Occipital lobe (tissue), 3 donors: ENCODE measurements around the gene LYSMD4. TPM values are rescaled to one million over a fixed set of nuclear protein-coding genes. Genes with fewer than 3 reads are reported as not detected.

Experiments used
- DNase-seq: peaks from one replicate; lab custom pipeline; 2025; lab: John Stamatoyannopoulos, UW
- small RNA-seq: library from RNA; depleted of rRNA; stranded (forward); fragments of <200 nt; gene quantifications from one replicate; pipeline ENCODE3, GENCODE V24; 2014
- total RNA-seq: library from RNA; depleted of rRNA; stranded (reverse); fragments of >200 nt; gene quantifications from one replicate; pipeline ENCODE4 v1.2.3, GENCODE V29; 2014

The LYSMD4 gene
- total RNA-seq, 1 donor from 2014 or later, result 23.9 TPM

DNA sequence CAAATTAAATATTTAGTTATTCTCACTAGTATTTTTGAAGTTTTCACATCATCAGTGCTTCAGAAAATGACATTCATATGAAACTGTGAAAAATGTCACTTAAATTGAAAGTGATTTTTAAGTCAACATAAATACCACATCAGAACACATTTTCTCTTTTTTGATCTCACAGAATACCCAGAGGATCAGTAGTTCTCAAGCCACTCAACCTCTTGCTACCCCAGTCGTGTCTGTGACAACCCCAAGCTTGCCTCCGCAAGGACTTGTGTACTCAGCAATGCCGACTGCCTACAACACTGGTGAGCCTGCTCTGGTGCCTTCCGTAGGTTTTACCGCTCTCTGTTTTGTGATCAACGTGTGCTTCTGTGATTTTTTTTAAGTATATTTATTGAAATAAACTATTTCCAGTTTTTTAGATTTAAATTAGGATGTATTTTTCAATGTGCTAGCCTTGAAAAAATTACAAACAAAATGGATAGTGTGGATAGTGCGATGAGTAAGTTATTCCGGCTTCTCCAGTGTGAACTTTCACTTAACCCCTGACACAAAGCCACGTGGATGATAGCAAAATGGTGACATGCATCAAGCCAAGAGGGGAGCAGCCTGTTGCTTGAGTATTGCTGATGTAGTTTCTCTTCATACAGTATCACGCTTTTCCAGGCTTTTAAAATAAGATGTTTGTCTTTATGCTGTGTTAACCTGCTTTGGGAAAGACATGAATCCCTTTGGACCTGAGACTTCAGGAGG is 26.5 kb downstream of the LYSMD4 start:
- DNase-seq, result no peak

GRCh38 chr15:99704444-99704838 is 28.8 kb downstream of the LYSMD4 start:
- no peak for DNase-seq

GRCh38 chr15:99703603-99704443 is 29.4 kb downstream of the LYSMD4 start:
- DNase-seq, result no peak

- no peak for DNase-seq
These were observed 30.2 kb downstream of the LYSMD4 start for GRCh38 chr15:99702895-99703602.

- no peak for DNase-seq
These were observed 37.1 kb downstream of the LYSMD4 start for GRCh38 chr15:99696096-99696495.

DNA sequence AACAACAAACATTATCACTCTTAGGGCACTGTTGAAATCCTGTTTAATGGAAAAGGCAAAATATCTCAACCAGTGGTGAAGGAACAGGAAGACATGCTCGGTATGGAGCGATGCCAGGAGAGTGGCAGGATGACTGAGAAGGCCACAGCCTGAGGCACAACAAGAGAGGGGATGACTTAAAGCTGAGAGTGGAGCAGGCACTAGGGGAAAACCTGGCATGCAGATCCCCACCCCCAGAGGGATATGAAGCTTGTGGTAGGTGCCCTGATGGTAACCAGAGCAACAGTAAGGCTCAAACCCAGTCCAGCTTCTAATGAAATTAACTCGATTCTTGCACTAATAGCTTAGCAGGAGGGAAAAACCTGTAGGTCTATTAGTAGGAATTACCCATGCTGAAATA is 40.4 kb downstream of the LYSMD4 start:
- no peak for DNase-seq

DNA sequence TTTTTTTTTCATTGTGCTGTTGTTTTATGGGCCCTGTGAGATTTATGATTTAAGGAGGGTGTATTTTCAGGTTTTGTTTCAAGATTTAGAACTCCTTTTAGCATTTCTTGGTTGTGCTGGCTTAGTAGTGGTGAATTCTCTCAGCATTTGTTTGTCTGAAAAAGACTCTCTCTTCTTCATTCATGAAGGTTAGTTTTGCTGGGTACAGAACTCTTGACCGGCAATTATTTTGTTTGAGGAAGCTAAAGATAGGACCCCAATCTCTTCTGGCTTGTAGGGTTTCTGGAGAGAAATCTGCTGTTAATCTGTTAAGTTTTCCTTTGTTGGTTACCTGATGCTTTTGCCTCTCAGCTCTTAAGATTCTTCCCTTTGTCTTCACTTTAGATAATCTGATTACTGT is 46.9 kb downstream of the LYSMD4 start:
- DNase-seq, result no peak

DNA sequence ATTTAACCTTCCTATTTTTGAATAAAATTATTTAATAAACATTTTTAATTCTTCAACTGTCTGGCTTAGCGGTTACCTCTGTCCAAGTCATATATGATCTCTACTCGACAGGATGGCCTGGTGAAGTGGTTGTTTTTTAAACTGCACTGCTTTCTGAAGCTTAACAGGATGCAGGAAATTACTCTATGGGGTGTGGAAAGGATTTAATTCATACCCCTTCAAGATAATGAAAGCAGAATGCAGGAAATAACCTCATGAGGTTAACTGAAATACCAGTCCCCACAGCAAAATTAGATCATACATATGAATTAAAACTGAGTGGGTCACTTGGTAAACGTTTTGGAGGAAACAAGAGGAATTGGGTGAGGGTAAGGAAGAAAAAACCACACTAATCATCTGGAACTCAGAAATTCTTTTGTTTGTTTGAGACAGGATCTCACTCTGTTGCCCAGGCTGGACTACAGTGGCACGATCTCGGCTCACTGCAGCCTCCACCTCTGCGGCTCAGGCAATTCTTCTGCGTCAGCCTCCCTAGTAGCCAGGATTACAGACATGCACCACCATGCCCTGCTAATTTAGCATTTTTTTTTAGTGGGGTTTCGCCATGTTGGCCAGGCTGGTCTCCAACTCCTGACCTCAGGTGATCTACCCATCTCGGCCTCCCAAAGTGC is 50.1 kb downstream of the LYSMD4 start:
- no peak for DNase-seq

DNA sequence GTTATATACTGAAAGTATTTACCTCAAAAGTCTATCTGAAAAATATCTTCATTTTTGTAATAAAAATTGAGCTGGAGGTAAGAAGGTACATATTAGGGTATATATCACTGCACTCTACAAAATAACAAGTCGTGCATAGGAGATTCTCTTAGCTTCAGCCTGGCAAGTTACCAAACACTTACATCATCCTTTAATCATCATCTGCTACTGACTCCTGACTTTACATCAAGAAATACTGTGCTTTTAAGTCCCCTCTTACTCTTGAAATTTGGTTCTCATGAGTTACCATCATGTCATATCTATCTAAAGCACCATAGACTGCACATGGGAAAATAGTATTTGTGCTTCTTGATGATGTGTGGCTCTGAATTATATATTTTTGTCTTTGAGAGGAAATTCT is 50.8 kb downstream of the LYSMD4 start:
- no peak for DNase-seq

DNA sequence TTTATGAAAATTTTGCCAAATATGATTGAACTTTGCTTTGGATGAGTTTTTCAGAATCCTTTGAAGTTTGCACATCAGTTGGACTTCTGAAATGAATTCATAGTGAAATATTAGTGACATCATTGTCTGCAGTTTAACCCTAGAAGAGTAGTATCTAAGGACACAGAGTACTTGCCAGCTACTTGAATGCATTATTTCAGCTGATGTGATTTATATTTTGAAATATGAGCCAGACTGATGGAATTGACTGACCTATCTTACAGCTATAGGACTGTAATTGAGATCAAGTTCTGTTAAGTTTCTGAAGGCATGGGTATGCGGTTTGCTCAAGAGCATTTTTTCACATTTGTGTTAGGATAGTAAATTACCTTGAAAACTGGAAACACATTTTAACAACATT is 51.2 kb downstream of the LYSMD4 start:
- DNase-seq, result no peak

- no peak for DNase-seq
These were observed 53.0 kb downstream of the LYSMD4 start for GRCh38 chr15:99680276-99680675.

DNA sequence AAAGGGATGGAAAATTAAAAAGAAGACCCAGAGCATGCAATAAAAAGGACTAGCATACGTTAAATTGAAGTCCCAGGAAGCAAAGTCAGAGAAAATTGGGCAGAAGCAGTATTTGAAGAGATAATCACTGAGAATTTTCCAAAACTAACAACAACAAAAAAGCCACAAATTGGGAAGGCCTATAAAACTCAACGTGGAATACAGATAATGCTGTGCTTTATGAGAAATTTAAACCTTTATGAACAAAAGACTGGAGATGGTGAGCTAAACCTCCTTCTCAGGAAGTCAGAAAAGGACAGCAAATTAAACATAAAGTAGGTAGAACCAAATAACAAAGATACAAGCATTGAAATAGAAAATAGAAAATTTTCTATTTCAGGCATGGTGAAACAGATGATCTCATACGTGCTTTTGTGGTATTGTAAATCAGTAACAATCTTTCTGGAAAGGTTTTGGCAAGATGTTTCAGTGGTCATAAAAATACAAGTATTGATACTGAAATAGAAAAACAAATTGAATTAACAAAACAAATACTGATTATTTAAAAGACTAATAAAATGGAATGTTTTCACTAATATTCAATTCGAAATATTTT is 55.6 kb downstream of the LYSMD4 start:
- DNase-seq, result no peak

Small RNAs within 50 kb of the gene (small RNA-seq; reads per million reads assigned to genes)
- gene RF00019, result not detected

Other genes with a start within 250 kb of the LYSMD4 start
- 46.5 TPM for gene MEF2A, start 167.5 kb downstream of the LYSMD4 start, total RNA-seq